ENCODE data around the gene CDS2.

- TF ChIP-seq CTCF (conservative IDR thresholded peaks at IDR 0.05; ENCODE audit: low read depth in 2 of 2) = no peak
- TF ChIP-seq POLR2AphosphoS5 (IDR thresholded peaks at IDR 0.05; ENCODE audit: low read depth) = no peak
- TF ChIP-seq REST (IDR thresholded peaks at IDR 0.05; ENCODE audit: unreplicated experiment) = no peak
- no peak for TF ChIP-seq STAT1 (IDR thresholded peaks at IDR 0.05; ENCODE audit: unreplicated experiment)
- no peak for TF ChIP-seq NANOG (IDR thresholded peaks at IDR 0.05; ENCODE audit: borderline replicate concordance)
- no peak for TF ChIP-seq EZH2 (IDR thresholded peaks at IDR 0.05; ENCODE audit: low read depth, unreplicated experiment)
- TF ChIP-seq ETS1 (IDR thresholded peaks at IDR 0.05) = no peak
- TF ChIP-seq CREB1 (CRISPR knock-in tag; IDR thresholded peaks at IDR 0.05; ENCODE audit: low read depth) = no peak
Measured at GRCh38 chr20:5197847-5198650, 71.2 kb downstream of the CDS2 start.
